Spleen (tissue), 13 donors: ENCODE measurements around the gene GRIP1. TPM values are rescaled to one million over a fixed set of nuclear protein-coding genes. Genes with fewer than 3 reads are reported as not detected.

Source experiments
- DNase-seq: peaks from one replicate; pipeline ENCODE4 v3.0.0-alpha.2; 2020
- H3K27ac ChIP-seq, 8 donors: fragments of 200-600 bp; sonication (generic) in 7 of 8; 1 replicate in 4 of 8; 2 replicates in 4 of 8; pipeline versions ENCODE4 v1.5.0 to v1.8.0; 2016 to 2021; ENCODE audit warnings: inconsistent platforms in 4 of 8, mild to moderate bottlenecking in 4 of 8, moderate library complexity in 1 of 8
- H3K27me3 ChIP-seq, 7 donors: fragments of 200-600 bp; sonication (generic) in 6 of 7; replicated peaks in 1 of 7; 1 replicate in 4 of 7; 2 replicates in 3 of 7; pipeline versions ENCODE4 v1.5.0 to v1.8.0; 2016 to 2021; ENCODE audit warnings: inconsistent platforms in 3 of 7, mild to moderate bottlenecking in 1 of 7
- H3K36me3 ChIP-seq, 6 donors: fragments of 200-600 bp; sonication (generic) in 5 of 6; 1 replicate in 4 of 6; 2 replicates in 2 of 6; pipeline versions ENCODE4 v1.5.0 to v1.8.0; 2016 to 2021; ENCODE audit warnings: inconsistent platforms in 2 of 6
- H3K4me1 ChIP-seq, 6 donors: fragments of 200-600 bp; sonication (generic) in 5 of 6; 1 replicate in 3 of 6; 2 replicates in 3 of 6; pipeline versions ENCODE4 v1.5.0 to v1.8.0; 2016 to 2021; ENCODE audit warnings: inconsistent platforms in 3 of 6
- H3K4me3 ChIP-seq, 8 donors: fragments of 200-600 bp; sonication (generic) in 7 of 8; 1 replicate in 4 of 8; 2 replicates in 4 of 8; pipeline versions ENCODE4 v1.5.0 to v1.8.0; 2016 to 2021; ENCODE audit warnings: inconsistent platforms in 4 of 8, mild to moderate bottlenecking in 4 of 8, moderate library complexity in 2 of 8
- H3K9me3 ChIP-seq, 8 donors: fragments of 200-600 bp; sonication (generic) in 7 of 8; 1 replicate in 4 of 8; 2 replicates in 4 of 8; pipeline versions ENCODE4 v1.5.0 to v1.8.0; 2016 to 2021; ENCODE audit warnings: inconsistent platforms in 4 of 8
- CTCF ChIP-seq, 11 experiments: fragments of 200-600 bp in 7 of 11; fragments of 450-650 bp in 4 of 11; sonication (generic) in 4 of 11; IDR thresholded peaks in 8 of 11; conservative IDR thresholded peaks in 3 of 11; 1 replicate in 7 of 11; 2 replicates in 4 of 11; pipeline versions ENCODE4 v1.4.0 to v1.8.0; 2016 to 2021; ENCODE audit warnings: antibody characterized with exemption in 11 of 11, inconsistent platforms in 4 of 11, mild to moderate bottlenecking in 1 of 11
- POLR2A ChIP-seq, 3 donors: fragments of 450-650 bp; IDR thresholded peaks; one replicate each; pipeline ENCODE4 v1.5.1; 2017; ENCODE audit warnings: antibody characterized with exemption in 3 of 3, mild to moderate bottlenecking in 1 of 3
- POLR2AphosphoS5 ChIP-seq, 3 donors: sonication (generic); formaldehyde crosslinking; IDR thresholded peaks; one replicate each; pipeline ENCODE4 v1.5.1; 2017; ENCODE audit warnings: antibody characterized with exemption in 3 of 3
- WGBS, 5 donors: extraction: QIAGEN DNeasy Blood & Tissue Kit in 3 of 5; methylation state at CpG; one replicate each; pipeline versions ENCODE4 v1.1.5 to v1.1.7; 2013 to 2018; 5-methylcytosine and 5-hydroxymethylcytosine counted together
- intact Hi-C: fragments of 100-400 bp; cut with DNase I; formaldehyde crosslinking; loops from one replicate; pipeline ENCODE4 v1.15.0; 2023; ENCODE audit warnings: low total_unique reads
- long read RNA-seq, 2 donors: transcript quantifications; one replicate each; lab custom pipeline, GENCODE V29; 2026
- polyA plus RNA-seq, 3 donors: library from polyadenylated mRNA; stranded (reverse); fragments of 200-250 nt; gene quantifications; one replicate each; pipeline ENCODE4 v1.2.1, GENCODE V29; 2013
- total RNA-seq, 7 donors: library from RNA; depleted of rRNA in 3 of 7; stranded (reverse); fragments of >200 nt in 3 of 7; fragmentation: NEBNext Ultra II Directional in 4 of 7; extraction: Animal tissue kit (Norgen Biotek cat#: 25700) in 4 of 7; gene quantifications; one replicate each; pipeline versions ENCODE4 v1.1.0 to v1.2.1, GENCODE V29; 2016 to 2021
- donor health status: healthy with polysubstance abuse.
- donor health status: DM: no; HTN: no; CAD: no; lungs with moderate emphysema.
- donor health status: DM: no; HTN: no; CAD: no.
- donor health status: Bipolar disorder and iron deficiency.
- donor health status: healthy.
- donor health status: DM: no; HTN: no; CAD: no.
- donor health status: DM: yes; HTN: yes; CAD: no.

GRIP1 gene
- total RNA-seq (10 to 100 TPM in 1 of 7 donors, 1 to 10 TPM in 6; 4.0 to 15.2 (median 5.2) TPM), polyA plus RNA-seq (1 to 10 TPM in 2 of 3 donors, under 1 TPM in 1; 0.35 to 2.2 (median 1.1) TPM)
- long read RNA-seq, donor 1, result 0 reads
- long read RNA-seq, donor 2, result 0 reads

- DNase-seq, result no peak
- no peaks in the 10 kb centered on the region for H3K27me3 ChIP-seq
- no peak within 1 kb of the TSS for H3K4me3 ChIP-seq
- H3K9me3 ChIP-seq, result no peaks in the 10 kb centered on the region
- no peaks in the 10 kb centered on the region for H3K4me1 ChIP-seq
- WGBS, 5 donors, result 79 to 89% (median 85%) methylated on average over 16 of the region's 16 CpGs
- TF ChIP-seq POLR2A (IDR thresholded peaks at IDR 0.05) (no peak), CTCF (IDR thresholded peaks at IDR 0.05 in 8 of 11, conservative IDR thresholded peaks at IDR 0.05 in 3 of 11) (no peak), POLR2AphosphoS5 (IDR thresholded peaks at IDR 0.05) (no peak)
- H3K27ac ChIP-seq, result no peak within 1 kb of the TSS
- intact Hi-C loops, result no loop called here
- H3K36me3 ChIP-seq, result no peaks in the 10 kb centered on the region
Measured at GRCh38 chr12:66678338-66679275, at the start of gene GRIP1. Gene GRIP1, minus strand, starts transcription at chr12:66679076. Its CDS starts 172 bp downstream, at chr12:66678904.

- no peaks in the 10 kb centered on the region for H3K27me3 ChIP-seq
- H3K4me3 ChIP-seq, result no peak overlapping the region
- no peak for DNase-seq
- WGBS, 5 donors, result 64 to 79% (median 73%) methylated on average over 4 of the region's 4 CpGs
- no peaks in the 10 kb centered on the region for H3K4me1 ChIP-seq
- no peaks in the 10 kb centered on the region for H3K36me3 ChIP-seq
- no peak overlapping the region for H3K27ac ChIP-seq
- H3K9me3 ChIP-seq, result no peaks in the 10 kb centered on the region
- no peak for TF ChIP-seq POLR2AphosphoS5 (IDR thresholded peaks at IDR 0.05)
- no peak for TF ChIP-seq POLR2A (IDR thresholded peaks at IDR 0.05)
- no peak for TF ChIP-seq CTCF (IDR thresholded peaks at IDR 0.05 in 8 of 11, conservative IDR thresholded peaks at IDR 0.05 in 3 of 11)
- intact Hi-C loops, result no loop called here
Measured at GRCh38 chr12:66726556-66726955, 47.7 kb upstream of the GRIP1 start.

GRCh38 chr12:66725031-66725430, 46.2 kb upstream of the GRIP1 start:
- Histone ChIP-seq H3K36me3 (no peaks in the 10 kb centered on the region), H3K27ac (no peak overlapping the region), H3K4me1 (no peaks in the 10 kb centered on the region), H3K4me3 (no peak overlapping the region), H3K9me3 (no peaks in the 10 kb centered on the region), H3K27me3 (no peaks in the 10 kb centered on the region)
- WGBS, 5 donors, result 80 to 98% (median 86%) methylated on average over 3 of the region's 3 CpGs
- TF ChIP-seq CTCF (IDR thresholded peaks at IDR 0.05 in 8 of 11, conservative IDR thresholded peaks at IDR 0.05 in 3 of 11), result no peak
- TF ChIP-seq POLR2AphosphoS5 (IDR thresholded peaks at IDR 0.05), result no peak
- no peak for TF ChIP-seq POLR2A (IDR thresholded peaks at IDR 0.05)
- DNase-seq, result no peak
- intact Hi-C loops, result no loop called here

- Histone ChIP-seq H3K27ac (no peak overlapping the region), H3K27me3 (no peaks in the 10 kb centered on the region), H3K36me3 (no peaks in the 10 kb centered on the region), H3K4me1 (no peaks in the 10 kb centered on the region), H3K4me3 (no peak overlapping the region), H3K9me3 (no peaks in the 10 kb centered on the region)
- 73 to 89% (median 85%) methylated on average over 4 of the region's 4 CpGs for WGBS, 5 donors
- intact Hi-C loops, result no loop called here
- no peak for DNase-seq
- no peak for TF ChIP-seq POLR2AphosphoS5 (IDR thresholded peaks at IDR 0.05)
- no peak for TF ChIP-seq CTCF (IDR thresholded peaks at IDR 0.05 in 8 of 11, conservative IDR thresholded peaks at IDR 0.05 in 3 of 11)
- TF ChIP-seq POLR2A (IDR thresholded peaks at IDR 0.05), result no peak
Measured at GRCh38 chr12:66724616-66725015, 45.7 kb upstream of the GRIP1 start.
